ENCODE data around the gene CX3CR1.

The CX3CR1 gene

DNA sequence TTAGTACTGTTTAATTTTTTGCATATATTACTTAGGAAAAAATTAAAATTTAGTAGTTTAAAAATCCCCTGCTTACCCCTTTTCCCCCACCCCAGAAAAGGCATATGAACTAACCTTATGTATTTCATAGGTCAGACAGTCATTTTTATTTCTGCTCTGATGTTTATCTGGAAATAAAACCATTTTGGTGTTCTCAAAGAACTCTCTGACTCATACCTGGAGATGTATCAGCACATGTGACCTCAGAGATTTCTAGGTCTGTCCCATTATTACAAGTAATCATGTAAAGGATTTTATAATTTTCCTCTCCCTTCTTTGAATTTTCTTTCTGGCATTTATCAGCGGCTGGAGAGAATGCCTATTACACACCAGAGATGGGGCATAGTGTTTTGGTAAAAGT lies 35.6 kb upstream of the CX3CR1 start:
- Histone ChIP-seq H3K27me3 (replicated peaks; ENCODE audit: control insufficient read depth, insufficient read depth, low read length) (no peaks in the 10 kb centered on the region), H3K4me3 (replicated peaks; ENCODE audit: low read depth, low read length) (no peak overlapping the region), H3K36me3 (ENCODE audit: control insufficient read depth, insufficient read depth, low read length) (no peaks in the 10 kb centered on the region)
- DNase-seq (ENCODE audit: extremely low read depth, insufficient read length) = no peak
- TF ChIP-seq, protein P1, sequence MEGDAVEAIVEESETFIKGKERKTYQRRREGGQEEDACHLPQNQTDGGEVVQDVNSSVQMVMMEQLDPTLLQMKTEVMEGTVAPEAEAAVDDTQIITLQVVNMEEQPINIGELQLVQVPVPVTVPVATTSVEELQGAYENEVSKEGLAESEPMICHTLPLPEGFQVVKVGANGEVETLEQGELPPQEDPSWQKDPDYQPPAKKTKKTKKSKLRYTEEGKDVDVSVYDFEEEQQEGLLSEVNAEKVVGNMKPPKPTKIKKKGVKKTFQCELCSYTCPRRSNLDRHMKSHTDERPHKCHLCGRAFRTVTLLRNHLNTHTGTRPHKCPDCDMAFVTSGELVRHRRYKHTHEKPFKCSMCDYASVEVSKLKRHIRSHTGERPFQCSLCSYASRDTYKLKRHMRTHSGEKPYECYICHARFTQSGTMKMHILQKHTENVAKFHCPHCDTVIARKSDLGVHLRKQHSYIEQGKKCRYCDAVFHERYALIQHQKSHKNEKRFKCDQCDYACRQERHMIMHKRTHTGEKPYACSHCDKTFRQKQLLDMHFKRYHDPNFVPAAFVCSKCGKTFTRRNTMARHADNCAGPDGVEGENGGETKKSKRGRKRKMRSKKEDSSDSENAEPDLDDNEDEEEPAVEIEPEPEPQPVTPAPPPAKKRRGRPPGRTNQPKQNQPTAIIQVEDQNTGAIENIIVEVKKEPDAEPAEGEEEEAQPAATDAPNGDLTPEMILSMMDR (IDR thresholded peaks at IDR 0.05; ENCODE audit: insufficient read depth, low read length, poor library complexity, severe bottlenecking) = no peak

DNA sequence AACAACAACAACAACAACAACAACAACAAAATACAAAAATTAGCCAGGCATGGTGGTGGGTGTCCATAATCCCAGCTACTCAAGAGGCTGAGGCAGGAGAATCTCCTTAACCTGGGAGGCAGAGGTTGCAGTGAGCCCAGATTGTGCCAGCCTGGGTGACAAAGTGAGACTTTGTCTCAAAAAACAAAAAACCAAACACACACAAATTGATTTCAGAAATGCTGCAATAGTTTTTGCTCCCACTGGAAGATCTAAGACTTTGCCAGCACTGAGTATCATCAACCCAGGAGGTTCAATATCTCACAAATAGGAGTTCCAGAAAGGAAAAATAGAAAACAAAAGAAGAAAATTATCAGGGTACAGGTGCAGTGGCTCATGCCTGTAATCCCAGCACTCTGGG lies 33.5 kb upstream of the CX3CR1 start:
- no peaks in the 10 kb centered on the region for H3K27me3 ChIP-seq (replicated peaks; ENCODE audit: control insufficient read depth, insufficient read depth, low read length)
- TF ChIP-seq, protein P1 (IDR thresholded peaks at IDR 0.05; ENCODE audit: insufficient read depth, low read length, poor library complexity, severe bottlenecking) = no peak
- no peaks in the 10 kb centered on the region for H3K36me3 ChIP-seq (ENCODE audit: control insufficient read depth, insufficient read depth, low read length)
- no peak overlapping the region for H3K4me3 ChIP-seq (replicated peaks; ENCODE audit: low read depth, low read length)
- DNase-seq (ENCODE audit: extremely low read depth, insufficient read length) = no peak

DNA sequence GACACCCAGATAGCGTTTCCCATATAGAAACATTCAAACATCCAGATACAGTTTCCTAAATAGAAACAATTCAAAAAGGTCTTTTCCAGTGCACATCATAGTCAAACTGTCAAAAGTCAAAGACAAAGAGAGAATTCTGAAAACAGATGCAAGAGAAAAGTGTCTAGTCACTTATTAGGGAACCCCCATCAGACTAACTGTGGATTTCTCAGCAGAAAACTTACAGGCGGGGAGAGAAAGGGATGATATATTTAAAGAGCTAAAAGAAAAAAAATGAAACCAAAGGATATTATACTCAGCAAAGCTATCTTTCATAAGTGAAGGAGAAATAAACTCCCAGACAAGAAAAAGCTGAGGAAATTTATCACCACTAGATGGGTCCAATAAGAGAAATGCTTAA lies 22.3 kb upstream of the CX3CR1 start:
- no peaks in the 10 kb centered on the region for H3K27me3 ChIP-seq (replicated peaks; ENCODE audit: control insufficient read depth, insufficient read depth, low read length)
- TF ChIP-seq, protein P1 (IDR thresholded peaks at IDR 0.05; ENCODE audit: insufficient read depth, low read length, poor library complexity, severe bottlenecking) = no peak
- H3K36me3 ChIP-seq (ENCODE audit: control insufficient read depth, insufficient read depth, low read length) = no peaks in the 10 kb centered on the region; the same call in 1 of the 2 replicates
- DNase-seq (ENCODE audit: extremely low read depth, insufficient read length) = no peak
- H3K4me3 ChIP-seq (replicated peaks; ENCODE audit: low read depth, low read length) = no peak overlapping the region

DNA sequence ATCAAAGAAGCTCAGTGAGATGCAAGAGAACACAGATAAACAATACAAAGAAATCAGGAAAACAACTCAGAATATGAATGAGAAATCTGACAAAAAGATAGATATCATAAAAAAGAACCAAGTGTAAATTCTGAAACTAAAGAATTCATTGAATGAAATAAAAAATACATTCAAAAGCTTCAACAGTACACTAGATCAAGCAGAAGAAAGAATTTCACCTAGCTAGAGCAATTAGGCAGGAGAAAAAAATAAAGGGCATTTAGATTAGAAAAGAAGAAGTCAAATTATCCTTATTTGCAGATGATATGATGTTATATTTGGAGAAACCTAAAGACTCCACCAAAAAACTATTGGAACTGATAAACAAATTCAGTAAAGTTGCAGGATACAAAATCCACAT lies 19.4 kb upstream of the CX3CR1 start:
- TF ChIP-seq, protein P1 (IDR thresholded peaks at IDR 0.05; ENCODE audit: insufficient read depth, low read length, poor library complexity, severe bottlenecking) = no peak
- no peak overlapping the region for H3K4me3 ChIP-seq (replicated peaks; ENCODE audit: low read depth, low read length)
- no peaks in the 10 kb centered on the region for H3K27me3 ChIP-seq (replicated peaks; ENCODE audit: control insufficient read depth, insufficient read depth, low read length)
- DNase-seq (ENCODE audit: extremely low read depth, insufficient read length) = no peak
- no peaks in the 10 kb centered on the region; the same call in 1 of the 2 replicates for H3K36me3 ChIP-seq (ENCODE audit: control insufficient read depth, insufficient read depth, low read length)

DNA sequence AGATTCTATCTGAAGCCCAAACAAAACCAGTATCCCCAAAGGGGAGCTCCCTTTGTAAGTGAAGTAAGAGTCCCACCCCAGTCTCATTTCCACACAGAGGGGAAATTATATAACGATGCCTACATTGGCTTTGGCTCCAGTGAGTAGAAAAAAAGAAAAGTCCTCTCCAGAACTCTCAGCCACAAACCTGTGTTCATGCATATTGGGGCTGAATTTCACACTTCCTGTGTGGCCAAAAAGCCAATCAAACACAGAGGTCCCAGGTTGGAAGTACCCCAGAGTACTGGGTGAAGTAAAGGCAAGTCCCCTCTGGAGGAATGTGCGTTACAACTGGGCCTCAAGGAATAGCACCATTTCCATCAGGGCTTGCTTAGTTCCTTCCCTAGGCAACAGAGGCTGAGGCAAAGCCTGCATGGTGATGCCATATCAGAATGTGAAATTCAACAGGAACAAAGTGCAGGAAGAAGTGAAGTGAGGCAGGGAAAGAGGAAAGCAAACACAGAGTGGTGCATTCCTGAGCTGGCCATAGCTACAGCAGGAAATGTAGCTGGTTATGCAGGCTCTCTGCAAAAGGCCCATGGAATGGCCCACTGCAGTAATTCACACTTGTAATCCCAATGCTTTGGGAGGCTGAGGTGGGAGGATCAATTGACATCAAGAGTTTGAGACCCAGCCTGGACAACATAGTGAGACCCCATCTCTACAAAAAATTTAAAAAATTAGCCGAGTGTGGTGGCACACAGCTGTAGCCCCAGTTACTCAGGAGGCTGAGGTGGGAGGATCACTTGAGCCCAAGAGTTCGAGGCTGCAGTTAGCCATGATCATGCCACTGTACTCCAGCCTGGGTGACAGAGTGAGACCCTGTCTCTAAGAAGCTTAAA lies 16.6 kb upstream of the CX3CR1 start:
- TF ChIP-seq, protein P1 (IDR thresholded peaks at IDR 0.05; ENCODE audit: insufficient read depth, low read length, poor library complexity, severe bottlenecking) = no peak
- Histone ChIP-seq H3K36me3 (ENCODE audit: control insufficient read depth, insufficient read depth, low read length) (no peaks in the 10 kb centered on the region; the same call in 1 of the 2 replicates), H3K27me3 (replicated peaks; ENCODE audit: control insufficient read depth, insufficient read depth, low read length) (no peaks in the 10 kb centered on the region), H3K4me3 (replicated peaks; ENCODE audit: low read depth, low read length) (no peak overlapping the region)
- DNase-seq (ENCODE audit: extremely low read depth, insufficient read length) = no peak

Measured in GM06990 (cell line).